HG03558 (cell line): ENCODE results near the gene TMEM120A.

Source experiments
- ATAC-seq: cut with Tn5 transposase; IDR thresholded peaks from one replicate; pipeline ENCODE4 v1.9.1; 2021; ENCODE audit warnings: moderate number of reproducible peaks; ENCODE audit not compliant: unreplicated experiment; ENCODE audit errors: extremely low read depth

The TMEM120A gene

GRCh38 chr7:75982306-75983064, 11.9 kb downstream of the TMEM120A start:
- ATAC-seq = no peak

GRCh38 chr7:75981453-75982305, 12.7 kb downstream of the TMEM120A start:
- no peak for ATAC-seq

GRCh38 chr7:75981203-75981452, 13.3 kb downstream of the TMEM120A start:
- ATAC-seq = no peak

- no peak for ATAC-seq
Observed at GRCh38 chr7:75980430-75981202, 13.8 kb downstream of the TMEM120A start.

GRCh38 chr7:75979759-75980429, 14.5 kb downstream of the TMEM120A start:
- no peak for ATAC-seq

GRCh38 chr7:75977743-75978142, 16.7 kb downstream of the TMEM120A start:
- ATAC-seq = no peak

GRCh38 chr7:75971961-75972763, 22.2 kb downstream of the TMEM120A start:
- ATAC-seq = no peak

- no peak for ATAC-seq
Observed at GRCh38 chr7:75971309-75971960, 23.0 kb downstream of the TMEM120A start.

GRCh38 chr7:75969704-75970498, 24.5 kb downstream of the TMEM120A start:
- no peak for ATAC-seq

GRCh38 chr7:75969182-75969581, 25.2 kb downstream of the TMEM120A start:
- ATAC-seq = no peak

GRCh38 chr7:75968561-75969001, 25.8 kb downstream of the TMEM120A start:
- no peak for ATAC-seq

GRCh38 chr7:75968012-75968411, 26.4 kb downstream of the TMEM120A start:
- no peak for ATAC-seq

GRCh38 chr7:75967487-75967997, 26.9 kb downstream of the TMEM120A start:
- ATAC-seq = no peak

- no peak for ATAC-seq
Observed at GRCh38 chr7:75967055-75967454, 27.3 kb downstream of the TMEM120A start.

GRCh38 chr7:75966190-75966961, 28.0 kb downstream of the TMEM120A start:
- ATAC-seq = no peak

- ATAC-seq = no peak
Observed at GRCh38 chr7:75965617-75966016, 28.8 kb downstream of the TMEM120A start.

- no peak for ATAC-seq
Observed at GRCh38 chr7:75963381-75963995, 30.9 kb downstream of the TMEM120A start.
